Measurements from ENCODE around the gene LRRC8A. TPM values are rescaled to one million over a fixed set of nuclear protein-coding genes. Genes with fewer than 3 reads are reported as not detected.
"Not testable (repeated sequence)": the region's sequence is repeated elsewhere in the genome, so short reads cannot be mapped to it uniquely, and the experiment has no call there.

Gene LRRC8A
- total RNA-seq, 1 donor from 2014 or later: 104 TPM

- DNase-seq (ENCODE audit: low read depth, low spot score): not testable (repeated sequence)
Measured at GRCh38 chr9:128961403-128961802, 79.5 kb downstream of the LRRC8A start.

Other genes with a start within 250 kb of the LRRC8A start
- gene DYNC2I2, start 225.3 kb upstream of the LRRC8A start, total RNA-seq: 86.4 and 101 TPM in 2 replicates
- gene SET, start 192.9 kb upstream of the LRRC8A start, total RNA-seq: 618 and 795 TPM in 2 replicates
- gene PKN3, start 179.6 kb upstream of the LRRC8A start, total RNA-seq: 20.6 and 22.1 TPM in 2 replicates
- gene ZDHHC12, start 158.0 kb upstream of the LRRC8A start, total RNA-seq: 34.8 and 35.6 TPM in 2 replicates
- 12.2 and 14.1 TPM in 2 replicates for gene ZER1, start 110.2 kb upstream of the LRRC8A start, total RNA-seq
- 12.3 and 16.8 TPM in 2 replicates for gene TBC1D13, start 94.9 kb upstream of the LRRC8A start, total RNA-seq
- 29.1 and 37.5 TPM in 2 replicates for gene ENDOG, start 63.6 kb upstream of the LRRC8A start, total RNA-seq
- gene SPOUT1, start 52.3 kb upstream of the LRRC8A start, total RNA-seq: 16.3 and 36.1 TPM in 2 replicates
- 11.0 and 12.4 TPM in 2 replicates for gene KYAT1, start 183 bp upstream of the LRRC8A start, total RNA-seq
- gene PHYHD1, start 38.8 kb downstream of the LRRC8A start, total RNA-seq: 0.20 and 0.81 TPM in 2 replicates
- 27.8 and 30.6 TPM in 2 replicates for gene DOLK, start 65.5 kb downstream of the LRRC8A start, total RNA-seq
- 54.3 and 79.3 TPM in 2 replicates for gene NUP188, start 65.6 kb downstream of the LRRC8A start, total RNA-seq
- gene SH3GLB2, start 146.2 kb downstream of the LRRC8A start, total RNA-seq: 36.0 and 36.9 TPM in 2 replicates
- 23.4 and 37.2 TPM in 2 replicates for gene MIGA2, start 154.5 kb downstream of the LRRC8A start, total RNA-seq
- gene DOLPP1, start 199.0 kb downstream of the LRRC8A start, total RNA-seq: 10.4 and 18.4 TPM in 2 replicates
- 34.6 and 37.9 TPM in 2 replicates for gene CRAT, start 228.7 kb downstream of the LRRC8A start, total RNA-seq
- 96.2 and 109 TPM in 2 replicates for gene PTPA, start 229.3 kb downstream of the LRRC8A start, total RNA-seq